Measurements from ENCODE around the gene ZNF521.

ZNF521 gene

GRCh38 chr18:25132786-25133496 lies 219.0 kb downstream of the ZNF521 start:
- no peak for DNase-seq (ENCODE audit: low spot score)
- no peak for FAIRE-seq

DNA sequence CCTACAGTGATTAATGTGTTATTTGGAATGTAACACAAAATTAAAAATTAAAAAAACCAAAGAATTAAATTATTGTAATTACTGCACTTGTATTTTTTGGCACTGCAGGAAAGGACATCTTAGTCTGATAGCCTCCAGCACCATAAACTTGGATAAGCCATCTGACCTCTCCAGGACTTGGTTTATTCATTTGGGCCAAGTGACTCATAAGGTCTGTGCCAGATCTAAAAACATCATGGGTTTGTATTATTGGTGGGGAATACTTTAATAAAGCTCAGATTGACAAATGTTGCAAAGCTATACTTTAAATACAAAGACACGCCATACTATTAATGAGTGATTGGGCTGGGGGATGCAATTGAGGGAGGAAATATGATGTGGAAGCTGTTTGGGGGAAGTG lies 225.2 kb downstream of the ZNF521 start:
- FAIRE-seq = no peak

DNA sequence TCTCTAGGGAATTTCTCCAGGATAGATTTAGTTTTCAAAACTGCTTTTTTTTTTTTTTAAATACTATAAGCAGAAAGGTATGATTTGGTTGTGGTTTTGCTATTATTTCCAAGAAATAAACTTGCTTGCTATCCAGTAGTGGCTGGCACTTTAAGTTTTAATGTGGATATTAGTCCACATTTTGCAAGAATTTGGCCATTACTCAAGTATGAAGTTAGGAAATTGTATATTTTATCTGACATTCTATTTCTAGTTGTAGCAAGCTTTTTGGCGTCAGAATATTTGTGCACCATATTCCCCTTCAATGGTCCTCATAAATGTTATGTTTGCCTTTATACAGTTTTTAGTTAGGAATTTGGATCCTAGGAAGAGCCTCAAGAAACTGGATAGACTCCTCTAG lies 226.3 kb downstream of the ZNF521 start:
- no peak for FAIRE-seq
- DNase-seq (ENCODE audit: low spot score) = no peak

More for the DNA sequence above, 225.2 kb downstream of the ZNF521 start:
- no peak for DNase-seq (ENCODE audit: low spot score)

- DNase-seq (ENCODE audit: low spot score) (no peak), FAIRE-seq (no peak)
Measured at GRCh38 chr18:25123438-25124232, 228.3 kb downstream of the ZNF521 start.

- no peak for FAIRE-seq
- DNase-seq (ENCODE audit: low spot score) = no peak
Measured at GRCh38 chr18:25121442-25121841, 230.5 kb downstream of the ZNF521 start.

- FAIRE-seq (no peak), DNase-seq (ENCODE audit: low spot score) (no peak)
Measured at GRCh38 chr18:25113566-25113965, 238.4 kb downstream of the ZNF521 start.

- DNase-seq (ENCODE audit: low spot score) = no peak
- FAIRE-seq = no peak
Measured at GRCh38 chr18:25112821-25113434, 239.0 kb downstream of the ZNF521 start.

DNA sequence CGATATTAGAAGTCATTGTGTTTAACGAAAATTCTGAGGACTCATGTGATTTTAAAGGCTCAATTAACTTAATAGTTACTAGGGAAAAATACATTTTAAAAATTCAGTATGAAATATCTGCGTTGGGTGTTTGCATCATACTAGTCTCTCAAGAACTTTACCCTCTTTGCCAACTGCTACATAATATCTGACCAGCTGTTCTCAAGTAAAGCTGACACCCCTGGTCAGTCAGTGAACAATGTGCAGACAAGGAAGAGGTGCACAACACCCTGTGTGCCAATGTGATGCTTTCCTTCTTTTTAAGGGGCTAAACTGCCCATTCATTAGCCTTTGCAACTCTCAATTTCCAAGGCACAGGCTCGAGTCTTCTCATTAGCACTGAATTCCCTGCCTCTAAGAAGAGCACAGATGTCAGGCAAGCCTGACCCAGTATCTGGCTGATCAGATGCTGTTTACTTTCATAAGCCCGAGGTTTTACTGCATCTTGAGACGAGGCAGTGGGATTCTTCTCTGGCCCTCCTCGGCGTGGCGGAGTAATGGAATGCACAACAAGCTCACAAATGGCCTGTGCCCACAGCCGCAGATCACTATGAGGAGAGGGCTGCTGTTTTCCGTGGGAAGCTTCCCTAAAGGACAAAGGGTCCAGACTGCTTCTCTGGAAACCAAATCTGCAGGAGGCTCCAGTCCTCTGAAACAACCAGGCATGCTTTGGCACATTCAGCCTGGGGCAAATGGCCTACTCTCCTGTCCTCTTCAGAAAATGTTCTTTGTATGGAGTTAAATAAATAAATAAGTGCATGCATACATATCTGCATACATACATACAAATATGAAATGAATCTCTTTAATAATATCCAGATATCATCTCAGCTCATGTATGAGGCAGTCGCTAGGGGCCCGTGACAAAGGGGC lies 240.3 kb downstream of the ZNF521 start:
- DNase-seq (ENCODE audit: low spot score) (no peak), FAIRE-seq (no peak)

GRCh38 chr18:25109484-25109883 lies 242.5 kb downstream of the ZNF521 start:
- no peak for FAIRE-seq
- DNase-seq (ENCODE audit: low spot score) = no peak

- DNase-seq (ENCODE audit: low spot score) = no peak
- FAIRE-seq = no peak
Measured at GRCh38 chr18:25103468-25104155, 248.4 kb downstream of the ZNF521 start.

DNA sequence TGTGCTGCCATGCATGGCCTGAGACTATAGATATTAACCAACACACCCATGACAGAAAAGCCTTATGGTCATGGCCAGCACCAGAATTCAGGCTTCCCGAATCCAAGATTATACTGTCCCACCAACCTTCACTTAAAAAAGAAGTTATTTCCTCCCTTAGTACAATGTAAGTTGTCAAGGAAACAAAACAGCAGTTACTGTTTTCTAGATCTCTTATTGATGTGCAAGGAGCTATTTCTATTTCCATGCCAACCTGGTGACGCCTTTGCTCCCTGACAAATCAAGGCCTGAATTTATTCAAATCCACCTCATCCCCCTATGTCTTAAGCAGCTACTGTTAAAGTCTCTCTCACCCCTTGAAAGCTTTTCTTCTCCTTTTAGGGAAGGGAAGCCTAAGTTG lies 249.3 kb downstream of the ZNF521 start:
- FAIRE-seq (no peak), DNase-seq (ENCODE audit: low spot score) (no peak)

- DNase-seq (ENCODE audit: low spot score) (no peak), FAIRE-seq (no peak)
Measured at GRCh38 chr18:25100418-25100817, 251.5 kb downstream of the ZNF521 start.

GRCh38 chr18:25099895-25100294 lies 252.1 kb downstream of the ZNF521 start:
- DNase-seq (ENCODE audit: low spot score) = no peak
- FAIRE-seq = no peak

GRCh38 chr18:25097569-25098056 lies 254.4 kb downstream of the ZNF521 start:
- no peak for DNase-seq (ENCODE audit: low spot score)
- FAIRE-seq = no peak

DNA sequence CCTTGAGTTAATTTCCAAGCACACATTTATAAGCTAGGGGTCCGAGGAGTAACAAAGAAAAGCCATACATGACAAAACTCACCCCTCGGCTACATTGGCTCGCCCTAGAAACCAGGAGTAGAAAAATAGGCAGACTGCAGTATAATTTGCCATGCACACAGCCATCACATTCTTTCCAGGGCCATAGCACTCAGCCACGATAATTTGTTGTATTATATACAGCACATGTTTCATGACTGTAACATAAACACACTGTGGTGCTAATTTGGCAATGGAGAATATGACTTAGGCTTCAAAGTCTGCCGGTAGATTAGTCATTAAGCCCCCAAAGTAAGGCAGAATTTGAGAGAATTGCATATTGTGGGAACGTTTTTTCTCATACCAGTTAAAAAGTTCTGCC lies 254.9 kb downstream of the ZNF521 start:
- FAIRE-seq = no peak
- no peak for DNase-seq (ENCODE audit: low spot score)

DNA sequence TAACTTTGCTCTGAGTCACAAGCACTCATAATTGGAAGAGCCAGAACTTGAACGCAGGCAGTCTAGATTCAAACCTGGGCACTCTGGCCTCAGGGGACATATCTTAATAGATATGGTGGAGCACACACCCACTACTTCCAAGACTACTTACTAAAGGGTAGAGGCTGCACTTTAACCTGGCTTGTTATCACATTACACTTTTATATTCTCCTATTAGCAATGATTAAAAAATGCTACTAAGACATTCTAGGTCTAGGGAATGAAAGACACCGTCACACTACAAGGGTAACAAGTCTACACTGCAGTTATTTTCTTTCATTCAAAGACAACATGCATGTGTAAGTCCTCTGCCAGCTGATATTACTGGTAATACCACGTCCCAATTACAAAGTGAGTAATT lies 258.8 kb downstream of the ZNF521 start:
- FAIRE-seq (no peak), DNase-seq (ENCODE audit: low spot score) (no peak)

- DNase-seq (ENCODE audit: low spot score) (no peak), FAIRE-seq (no peak)
Measured at GRCh38 chr18:25089470-25089869, 262.5 kb downstream of the ZNF521 start.

- no peak for FAIRE-seq
- no peak for DNase-seq (ENCODE audit: low spot score)
Measured at GRCh38 chr18:25086876-25087275, 265.1 kb downstream of the ZNF521 start.

GRCh38 chr18:25081001-25081400 lies 271.0 kb downstream of the ZNF521 start:
- no peak for DNase-seq (ENCODE audit: low spot score)
- no peak for FAIRE-seq

DNA sequence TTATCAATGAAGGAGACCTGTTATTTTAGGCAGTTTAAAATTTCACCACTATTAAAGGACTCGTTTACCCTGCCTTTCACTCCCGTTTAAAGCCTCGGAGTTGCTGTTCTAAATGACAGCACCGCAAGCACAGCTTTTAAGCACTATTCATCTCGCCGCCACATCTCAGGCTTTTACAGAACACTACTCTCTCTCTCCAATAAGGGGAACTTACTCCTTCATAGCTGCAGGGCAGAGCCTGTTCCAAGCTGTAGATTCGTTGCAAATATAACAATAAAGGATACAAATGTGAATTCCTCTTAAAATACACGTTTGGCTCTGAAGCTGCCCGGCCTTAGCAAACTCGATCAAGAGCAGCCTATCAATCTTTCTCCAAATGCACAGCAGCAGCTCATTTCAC lies 271.8 kb downstream of the ZNF521 start:
- FAIRE-seq (no peak), DNase-seq (ENCODE audit: low spot score) (no peak)
